Activated naive CD8-positive, alpha-beta T cell treated with anti-CD3 and anti-CD28 coated beads, Interleukin-2, amount 50 U/mL, for 16 hours (primary cell): ENCODE measurements around the gene ITPR3.
"Not testable (repeated sequence)": the region's sequence is repeated elsewhere in the genome, so short reads cannot be mapped to it uniquely, and the experiment has no call there.

Source experiments
- DNase-seq: peaks from one replicate; pipeline ENCODE4 v3.0.0-alpha.2; 2020; ENCODE audit warnings: low read depth, low spot score

ITPR3 gene

GRCh38 chr6:33613795-33614168 lies 7.3 kb upstream of the ITPR3 start:
- DNase-seq, result no peak

DNA sequence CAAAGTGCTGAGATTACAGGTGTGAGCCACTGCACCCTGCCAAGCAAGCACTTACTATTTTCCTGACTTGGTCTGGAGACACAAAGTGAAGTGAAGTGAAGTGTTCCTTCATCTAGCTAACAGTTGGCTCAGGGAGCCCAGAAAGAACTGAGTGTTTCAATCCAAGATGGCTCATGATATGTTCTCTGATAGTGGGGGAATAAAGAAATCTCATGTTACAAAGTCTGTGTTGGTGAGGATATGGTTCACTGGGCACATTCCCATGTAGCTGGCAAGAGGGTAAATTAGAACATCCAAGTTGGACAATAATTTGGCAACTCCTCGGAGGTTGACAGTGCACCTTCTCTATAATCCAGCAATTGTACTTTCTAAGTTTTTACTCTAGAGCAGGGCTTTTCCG lies 5.0 kb upstream of the ITPR3 start:
- no peak for DNase-seq

- DNase-seq, result no peak
These were observed 4.2 kb upstream of the ITPR3 start for GRCh38 chr6:33616913-33617312.

DNA sequence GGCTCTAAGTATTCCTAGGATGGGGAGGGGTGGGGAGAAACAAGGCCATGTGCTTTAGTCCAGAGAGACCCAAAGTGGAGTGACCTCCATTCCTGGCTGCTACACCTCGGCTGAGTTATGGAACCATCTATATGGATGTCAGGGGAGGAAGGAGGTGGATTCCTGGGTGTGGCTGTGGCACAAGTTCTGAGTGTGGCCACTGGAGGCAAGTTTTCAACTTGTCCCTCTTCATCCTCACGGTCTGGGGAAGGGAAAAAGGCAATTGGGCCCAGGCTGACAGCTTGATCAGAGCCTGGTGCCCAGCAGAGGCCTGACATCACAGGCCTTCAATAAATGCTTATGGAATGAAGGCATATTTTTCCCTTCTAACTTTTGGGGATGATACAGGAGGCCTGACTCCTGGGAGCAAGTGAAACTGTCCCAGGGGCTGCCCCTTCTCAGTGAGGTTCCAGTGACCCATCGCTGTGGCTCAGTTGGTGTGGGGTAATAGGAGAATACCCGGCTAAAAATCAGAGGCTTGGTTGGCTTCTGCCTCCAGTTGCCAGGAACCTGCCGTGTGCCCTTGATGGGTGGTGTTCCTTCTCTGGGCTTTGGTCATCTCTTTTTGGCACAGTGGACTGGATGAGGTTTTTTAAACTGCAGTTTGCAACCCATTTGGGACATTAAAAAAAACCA lies 1.8 kb upstream of the ITPR3 start:
- DNase-seq, result no peak

- no peak for DNase-seq
These were observed 815 bp upstream of the ITPR3 start for GRCh38 chr6:33620158-33620855.

DNA sequence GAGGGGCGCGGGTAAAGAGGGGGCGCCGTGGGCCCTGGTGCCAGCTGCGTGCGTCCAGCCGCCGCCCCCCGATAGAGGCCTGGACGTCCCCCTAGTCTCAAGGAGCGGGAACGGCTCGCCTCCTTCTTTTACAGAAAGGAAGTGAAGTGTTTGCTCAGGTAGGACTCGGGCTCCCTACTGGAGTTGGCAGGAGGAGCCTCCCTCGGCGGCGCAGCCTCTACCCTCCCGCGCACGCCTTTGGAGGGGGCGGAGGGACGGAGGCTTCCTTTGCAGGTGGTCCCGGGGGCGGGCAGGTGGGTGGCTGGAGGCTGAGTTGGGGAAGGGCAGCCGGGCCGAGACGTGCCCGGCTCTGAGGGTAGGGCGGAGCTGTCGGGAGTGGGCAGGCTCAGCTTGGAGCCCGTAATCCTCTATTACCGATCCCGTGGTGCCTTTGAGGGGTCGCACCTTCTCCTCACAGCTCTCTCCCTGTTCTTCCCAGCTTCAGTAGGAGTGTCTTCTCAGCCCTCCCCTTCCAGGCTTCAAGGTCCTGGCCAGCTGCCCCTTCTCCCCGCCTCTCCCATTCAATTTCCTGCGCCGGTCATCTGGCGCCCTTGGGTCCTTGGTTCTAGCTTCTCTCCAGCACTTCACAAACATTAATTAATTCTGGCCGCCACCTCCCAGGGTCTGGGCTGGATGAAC lies 728 bp downstream of the ITPR3 start:
- no peak for DNase-seq

- no peak for DNase-seq
These were observed 1.6 kb downstream of the ITPR3 start for GRCh38 chr6:33622456-33623431.

DNA sequence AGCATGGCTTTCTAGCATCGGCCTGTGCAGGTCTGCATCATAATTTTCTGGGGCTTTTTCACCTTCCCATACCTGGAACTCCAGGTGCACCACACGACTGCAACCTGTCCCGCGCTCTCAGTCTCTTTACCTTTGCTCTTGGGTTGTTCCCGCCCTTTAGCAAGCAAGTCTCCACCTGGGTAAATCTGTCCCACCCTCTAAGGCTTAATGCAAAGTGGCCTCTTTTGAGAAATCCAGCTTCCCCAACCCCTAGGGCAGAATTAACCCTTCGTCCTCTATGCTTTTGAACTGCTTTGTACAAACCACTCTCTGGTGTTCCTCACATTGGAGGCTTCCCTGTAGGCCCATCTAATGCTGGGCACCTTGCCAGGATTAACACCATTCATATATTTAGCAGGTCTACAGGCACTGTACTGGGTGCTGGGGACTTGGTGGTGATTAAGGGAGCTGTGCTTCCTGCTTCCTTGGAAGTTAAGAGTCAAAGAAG lies 2.8 kb downstream of the ITPR3 start:
- DNase-seq, result no peak

GRCh38 chr6:33624856-33625255 lies 3.7 kb downstream of the ITPR3 start:
- no peak for DNase-seq

DNA sequence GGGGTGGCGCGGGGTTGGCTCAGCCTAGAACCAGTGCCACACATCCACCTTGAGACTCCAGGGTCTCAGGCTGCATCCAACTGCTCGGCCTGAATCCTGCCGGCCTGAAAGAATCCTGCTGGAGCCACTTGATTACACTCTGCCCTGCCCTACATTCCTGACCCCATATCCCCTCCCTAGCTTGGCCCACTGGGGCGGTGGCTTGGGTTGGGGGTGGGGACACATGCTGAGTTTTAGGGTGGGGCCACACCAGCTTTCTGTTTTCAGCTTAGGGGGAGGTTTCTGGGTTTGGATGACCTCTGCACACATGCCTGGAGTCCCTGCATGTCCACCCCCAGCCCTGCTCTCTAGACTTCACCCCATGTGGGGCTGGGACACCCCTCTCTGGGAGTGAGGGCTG lies 6.8 kb downstream of the ITPR3 start:
- DNase-seq, result no peak

DNA sequence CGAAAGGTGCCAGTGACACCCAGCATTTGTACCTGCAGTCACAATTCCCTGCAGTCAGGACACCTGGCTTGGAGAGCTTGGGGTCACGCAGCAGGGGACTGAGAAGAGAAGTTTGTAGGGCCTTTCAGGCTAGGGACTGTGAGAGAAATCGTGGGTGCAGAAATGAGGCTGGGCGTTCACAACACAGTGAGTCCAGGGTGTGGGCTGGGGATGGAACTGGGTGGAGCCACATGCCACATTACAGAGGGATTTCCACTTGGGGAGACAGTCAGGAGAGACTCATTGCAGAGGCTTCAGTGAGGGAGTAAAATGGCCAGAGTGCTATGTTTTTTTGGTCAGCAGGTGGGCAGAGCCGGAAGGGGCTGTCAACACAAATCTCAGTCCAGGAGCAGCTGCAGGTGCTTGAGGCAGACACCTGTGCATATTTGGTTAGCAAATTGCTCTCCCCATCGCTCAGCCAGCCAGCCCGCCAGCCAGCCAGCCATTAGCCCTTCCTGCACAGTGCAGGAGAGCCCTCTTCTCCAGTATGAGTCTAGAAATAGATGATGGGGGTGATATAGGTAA lies 7.4 kb downstream of the ITPR3 start:
- DNase-seq, result no peak

GRCh38 chr6:33630014-33630413 lies 8.9 kb downstream of the ITPR3 start:
- no peak for DNase-seq

DNA sequence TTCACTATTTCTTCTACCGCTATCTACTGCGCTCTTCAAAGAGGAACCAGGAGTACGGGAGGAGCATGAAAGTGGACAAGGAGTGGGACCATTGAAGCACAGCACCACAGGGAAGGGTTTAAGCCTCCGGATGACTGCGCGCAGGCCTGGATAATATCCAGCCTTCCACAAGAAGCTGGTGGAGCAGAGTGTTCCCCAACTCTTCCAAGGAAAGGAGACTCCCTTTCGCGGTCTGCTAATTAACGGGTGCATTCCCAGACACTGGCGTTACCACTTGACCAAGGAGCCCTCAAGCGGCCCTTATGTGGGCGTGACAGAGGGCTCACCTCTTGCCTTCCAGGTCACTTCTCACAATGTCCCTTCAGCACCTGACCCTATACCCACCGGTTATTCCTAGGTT lies 10.4 kb downstream of the ITPR3 start:
- not testable (repeated sequence) for DNase-seq

GRCh38 chr6:33631971-33632557 lies 10.9 kb downstream of the ITPR3 start:
- DNase-seq, result no peak

GRCh38 chr6:33632558-33633039 lies 11.5 kb downstream of the ITPR3 start:
- no peak for DNase-seq

GRCh38 chr6:33633084-33633461 lies 12.0 kb downstream of the ITPR3 start:
- no peak for DNase-seq

GRCh38 chr6:33633462-33634158 lies 12.5 kb downstream of the ITPR3 start:
- no peak for DNase-seq

DNA sequence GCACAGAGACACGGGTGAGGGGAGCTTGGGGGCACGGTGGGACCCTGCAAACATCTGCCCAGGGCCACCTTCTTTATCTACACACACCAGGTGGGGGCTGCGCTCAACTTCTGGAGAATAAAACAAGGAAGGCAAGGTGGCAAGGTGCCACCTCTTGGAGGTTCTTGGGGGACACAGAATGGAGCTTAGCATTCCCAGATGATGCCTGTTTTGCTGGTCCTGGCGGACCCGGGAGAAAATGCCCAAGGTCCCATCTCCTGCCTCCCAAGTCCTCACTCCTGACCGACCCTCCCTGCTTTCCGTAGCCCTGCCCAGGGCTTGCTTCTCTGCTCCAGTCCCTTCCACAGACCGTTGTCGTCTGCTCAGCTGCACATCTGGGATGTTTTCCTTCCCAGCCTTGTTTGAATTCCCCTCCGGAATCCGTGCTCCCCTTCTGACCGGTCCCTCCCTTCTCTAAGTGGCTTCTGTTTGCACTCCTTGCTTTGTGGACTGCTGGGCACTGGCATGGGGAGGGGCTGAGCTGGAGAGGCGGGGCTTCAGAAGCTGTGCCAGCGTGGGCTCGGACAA lies 13.1 kb downstream of the ITPR3 start:
- DNase-seq, result no peak

GRCh38 chr6:33634946-33635345 lies 13.8 kb downstream of the ITPR3 start:
- DNase-seq, result no peak

DNA sequence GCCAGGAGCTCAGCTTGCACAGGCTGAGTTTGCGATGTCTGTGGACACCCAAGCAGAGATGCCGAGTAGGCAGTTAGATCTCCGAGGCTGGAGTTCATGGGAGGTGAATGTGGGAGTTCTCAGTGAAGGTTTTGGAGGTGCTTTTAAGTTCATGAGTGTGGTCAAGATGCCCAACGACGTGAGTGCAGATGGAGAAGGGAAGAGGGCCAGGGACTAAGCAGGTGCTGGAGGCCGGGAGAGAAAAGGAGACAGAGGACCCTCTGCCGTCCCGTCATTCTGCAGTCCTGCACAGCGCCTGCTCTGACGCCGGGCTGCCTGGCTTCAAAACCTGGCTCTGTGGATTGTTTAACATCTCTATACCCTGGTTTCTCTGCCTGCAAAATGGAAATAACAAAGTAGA lies 15.5 kb downstream of the ITPR3 start:
- DNase-seq, result no peak
